Ishikawa (cell line): ENCODE results near the gene SLC25A34.

Experiments
- CEBPB ChIP-seq: IDR thresholded peaks from 2 replicates; pipeline ENCODE4 v1.6.1; 2012
- CREB1 ChIP-seq: IDR thresholded peaks from 2 replicates; pipeline ENCODE4 v1.6.1; 2012; ENCODE audit warnings: low read depth
- EGR1 ChIP-seq: IDR thresholded peaks from 2 replicates; pipeline ENCODE4 v1.6.1; 2012
- EP300 ChIP-seq: IDR thresholded peaks from 2 replicates; pipeline ENCODE4 v1.6.1; 2012; ENCODE audit warnings: borderline replicate concordance
- MAX ChIP-seq: IDR thresholded peaks from 2 replicates; pipeline ENCODE4 v1.6.1; 2012
- NFIC ChIP-seq: IDR thresholded peaks from 2 replicates; pipeline ENCODE4 v1.6.1; 2012
- REST ChIP-seq: IDR thresholded peaks from 2 replicates; pipeline ENCODE4 v1.6.1; 2012; ENCODE audit warnings: low read depth, mild to moderate bottlenecking
- TAF1 ChIP-seq: IDR thresholded peaks from 2 replicates; pipeline ENCODE4 v1.6.1; 2012; ENCODE audit warnings: low read depth, mild to moderate bottlenecking
- USF1 ChIP-seq: IDR thresholded peaks from 2 replicates; pipeline ENCODE4 v1.6.1; 2012
- ZBTB7A ChIP-seq: IDR thresholded peaks from 2 replicates; pipeline ENCODE4 v1.6.1; 2012; ENCODE audit warnings: low read depth

GRCh38 chr1:15707239-15707925, 28.7 kb upstream of the SLC25A34 start:
- TF ChIP-seq NFIC (no peak), ZBTB7A (no peak), EP300 (no peak), CEBPB (no peak), USF1 (no peak), EGR1 (no peak), MAX (no peak), REST (no peak), TAF1 (no peak), CREB1 (no peak)
